ENCODE results near the gene MAP3K2.

Gene MAP3K2

DNA sequence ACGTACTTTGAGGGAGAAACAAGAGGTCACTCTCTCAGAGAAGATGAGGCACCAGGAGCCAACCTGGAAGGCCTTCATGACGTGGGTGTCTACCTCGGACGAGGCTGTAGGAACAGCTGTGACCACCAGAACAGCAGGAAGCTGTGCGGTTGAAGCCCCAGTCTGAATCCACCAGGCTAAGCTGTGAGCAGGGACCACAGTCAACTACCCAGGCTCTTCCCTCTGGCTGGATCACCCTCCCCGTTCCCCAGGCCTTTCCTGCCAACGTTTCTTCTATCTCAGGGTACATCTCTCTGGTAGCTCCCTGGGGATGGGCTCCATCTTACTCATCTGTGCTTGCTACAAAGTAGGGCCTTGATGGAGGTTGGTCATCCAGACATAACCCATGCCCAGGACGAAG is 130.9 kb downstream of the MAP3K2 start:
- Histone ChIP-seq H3K36me3 (ENCODE audit: insufficient read depth, low read length) (peaks cover 54% of the 10 kb centered on the region), H3K9me2 (ENCODE audit: low read depth, low read length) (no peaks in the 10 kb centered on the region), H3K9ac (ENCODE audit: low read length) (no peak overlapping the region), H2AFZ (ENCODE audit: low read length) (no peak overlapping the region), H3K4me3 (ENCODE audit: low read depth, low read length, poor library complexity, severe bottlenecking) (no peak overlapping the region), H3K9me3 (ENCODE audit: low read length) (no peaks in the 10 kb centered on the region), H3K4me2 (ENCODE audit: low read length) (no peak overlapping the region), H3K79me2 (ENCODE audit: insufficient read depth, low read length) (no peaks in the 10 kb centered on the region), H3K27ac (ENCODE audit: low read depth, low read length, poor library complexity, severe bottlenecking) (no peak overlapping the region), H3K27me3 (ENCODE audit: insufficient read depth, low read length) (no peaks in the 10 kb centered on the region), H3F3A (ENCODE audit: insufficient read depth, low read length) (no peaks in the 10 kb centered on the region), H4K20me1 (ENCODE audit: insufficient read depth, low read length) (no peaks in the 10 kb centered on the region), H3K4me1 (ENCODE audit: insufficient read depth, low read length, severe bottlenecking) (no peaks in the 10 kb centered on the region)
- TF ChIP-seq, protein P1, sequence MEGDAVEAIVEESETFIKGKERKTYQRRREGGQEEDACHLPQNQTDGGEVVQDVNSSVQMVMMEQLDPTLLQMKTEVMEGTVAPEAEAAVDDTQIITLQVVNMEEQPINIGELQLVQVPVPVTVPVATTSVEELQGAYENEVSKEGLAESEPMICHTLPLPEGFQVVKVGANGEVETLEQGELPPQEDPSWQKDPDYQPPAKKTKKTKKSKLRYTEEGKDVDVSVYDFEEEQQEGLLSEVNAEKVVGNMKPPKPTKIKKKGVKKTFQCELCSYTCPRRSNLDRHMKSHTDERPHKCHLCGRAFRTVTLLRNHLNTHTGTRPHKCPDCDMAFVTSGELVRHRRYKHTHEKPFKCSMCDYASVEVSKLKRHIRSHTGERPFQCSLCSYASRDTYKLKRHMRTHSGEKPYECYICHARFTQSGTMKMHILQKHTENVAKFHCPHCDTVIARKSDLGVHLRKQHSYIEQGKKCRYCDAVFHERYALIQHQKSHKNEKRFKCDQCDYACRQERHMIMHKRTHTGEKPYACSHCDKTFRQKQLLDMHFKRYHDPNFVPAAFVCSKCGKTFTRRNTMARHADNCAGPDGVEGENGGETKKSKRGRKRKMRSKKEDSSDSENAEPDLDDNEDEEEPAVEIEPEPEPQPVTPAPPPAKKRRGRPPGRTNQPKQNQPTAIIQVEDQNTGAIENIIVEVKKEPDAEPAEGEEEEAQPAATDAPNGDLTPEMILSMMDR (IDR thresholded peaks at IDR 0.05; ENCODE audit: low read length), result no peak
- no peak for TF ChIP-seq EZH2 (IDR thresholded peaks at IDR 0.05; ENCODE audit: borderline replicate concordance, low read length)

DNA sequence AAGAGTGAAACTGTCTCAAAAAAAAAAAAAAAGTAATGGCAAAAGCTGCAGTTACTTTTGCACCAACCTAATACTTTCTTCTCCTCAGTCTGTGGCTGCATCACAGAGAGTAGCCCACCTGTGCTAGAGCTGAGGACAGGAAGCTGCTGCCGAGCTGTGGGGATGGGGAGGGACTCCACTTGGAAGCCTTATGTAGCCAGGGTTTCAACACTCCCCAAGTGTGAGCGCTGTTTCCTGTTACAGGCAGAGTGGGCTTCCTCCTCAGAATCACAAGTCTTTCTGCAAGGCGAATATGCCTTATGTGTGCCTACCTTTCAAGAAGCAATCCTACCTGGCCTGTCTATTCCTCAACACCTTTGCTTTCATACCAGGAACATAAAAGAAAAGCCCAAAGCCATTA is 131.4 kb downstream of the MAP3K2 start:
- Histone ChIP-seq H3K36me3 (ENCODE audit: insufficient read depth, low read length) (peaks cover 49% of the 10 kb centered on the region), H3K27ac (ENCODE audit: low read depth, low read length, poor library complexity, severe bottlenecking) (no peak overlapping the region), H3K79me2 (ENCODE audit: insufficient read depth, low read length) (no peaks in the 10 kb centered on the region), H3K9me2 (ENCODE audit: low read depth, low read length) (no peaks in the 10 kb centered on the region), H3K9me3 (ENCODE audit: low read length) (no peaks in the 10 kb centered on the region), H3K4me3 (ENCODE audit: low read depth, low read length, poor library complexity, severe bottlenecking) (no peak overlapping the region), H3K9ac (ENCODE audit: low read length) (no peak overlapping the region), H3K27me3 (ENCODE audit: insufficient read depth, low read length) (no peaks in the 10 kb centered on the region), H2AFZ (ENCODE audit: low read length) (no peak overlapping the region), H4K20me1 (ENCODE audit: insufficient read depth, low read length) (no peaks in the 10 kb centered on the region), H3F3A (ENCODE audit: insufficient read depth, low read length) (no peaks in the 10 kb centered on the region), H3K4me1 (ENCODE audit: insufficient read depth, low read length, severe bottlenecking) (no peaks in the 10 kb centered on the region), H3K4me2 (ENCODE audit: low read length) (no peak overlapping the region)
- TF ChIP-seq, protein P1 (IDR thresholded peaks at IDR 0.05; ENCODE audit: low read length), result no peak
- TF ChIP-seq EZH2 (IDR thresholded peaks at IDR 0.05; ENCODE audit: borderline replicate concordance, low read length), result no peak

- Histone ChIP-seq H3K79me2 (ENCODE audit: insufficient read depth, low read length) (no peaks in the 10 kb centered on the region), H3K27me3 (ENCODE audit: insufficient read depth, low read length) (no peaks in the 10 kb centered on the region), H3K4me1 (ENCODE audit: insufficient read depth, low read length, severe bottlenecking) (no peaks in the 10 kb centered on the region), H3K9me2 (ENCODE audit: low read depth, low read length) (no peaks in the 10 kb centered on the region), H2AFZ (ENCODE audit: low read length) (no peak overlapping the region), H4K20me1 (ENCODE audit: insufficient read depth, low read length) (no peaks in the 10 kb centered on the region), H3K4me3 (ENCODE audit: low read depth, low read length, poor library complexity, severe bottlenecking) (no peak overlapping the region), H3K4me2 (ENCODE audit: low read length) (no peak overlapping the region), H3K36me3 (ENCODE audit: insufficient read depth, low read length) (peaks cover 43% of the 10 kb centered on the region), H3K9me3 (ENCODE audit: low read length) (no peaks in the 10 kb centered on the region), H3F3A (ENCODE audit: insufficient read depth, low read length) (no peaks in the 10 kb centered on the region), H3K27ac (ENCODE audit: low read depth, low read length, poor library complexity, severe bottlenecking) (no peak overlapping the region), H3K9ac (ENCODE audit: low read length) (no peak overlapping the region)
- TF ChIP-seq, protein P1 (IDR thresholded peaks at IDR 0.05; ENCODE audit: low read length), result no peak
- TF ChIP-seq EZH2 (IDR thresholded peaks at IDR 0.05; ENCODE audit: borderline replicate concordance, low read length), result no peak
Measured at GRCh38 chr2:127255721-127256120, 132.1 kb downstream of the MAP3K2 start.

All from OCI-LY1 (cell line).